Neutrophil (primary cell): ENCODE measurements around the gene LRRFIP2.
A peak's percentile ranks its signal among the peaks of the same experiment; 100 is the strongest.

Experiments
- H3K27ac ChIP-seq: fragments of 200-600 bp; sonication (generic); 2 replicates; pipeline ENCODE4 v1.5.1; 2016; ENCODE audit warnings: mild to moderate bottlenecking, moderate library complexity
- H3K27me3 ChIP-seq: fragments of 200-600 bp; sonication (generic); 2 replicates; pipeline ENCODE4 v1.6.0; 2016; ENCODE audit warnings: mild to moderate bottlenecking
- H3K36me3 ChIP-seq: fragments of 200-600 bp; sonication (generic); 2 replicates; pipeline ENCODE4 v1.5.1; 2017
- H3K4me1 ChIP-seq, 2 experiments: fragments of 200-600 bp in 1 of 2; sonication (generic) in 1 of 2; 1 replicate in 1 of 2; 2 replicates in 1 of 2; pipeline versions ENCODE4 v1.5.1 to v1.6.1; 2013 to 2016; ENCODE audit warnings: low read depth in 1 of 2, low read length in 1 of 2, mild to moderate bottlenecking in 1 of 2, moderate library complexity in 1 of 2; ENCODE audit not compliant: control insufficient read depth in 1 of 2, insufficient read depth in 1 of 2
- H3K4me3 ChIP-seq, 2 experiments: fragments of 200-600 bp in 1 of 2; sonication (generic) in 1 of 2; 1 replicate in 1 of 2; 2 replicates in 1 of 2; pipeline ENCODE4 v1.5.1; 2013 to 2016; ENCODE audit warnings: low read depth in 1 of 2, low read length in 1 of 2, mild to moderate bottlenecking in 1 of 2, moderate library complexity in 1 of 2
- H3K9me3 ChIP-seq: fragments of 200-600 bp; sonication (generic); 2 replicates; pipeline ENCODE4 v1.5.1; 2016
- TF ChIP-seq, protein P1 (sequence below): fragments of 200-600 bp; sonication (generic); IDR thresholded peaks from 2 replicates; pipeline ENCODE4 v1.5.1; 2016; ENCODE audit warnings: antibody characterized with exemption

The LRRFIP2 gene

DNA sequence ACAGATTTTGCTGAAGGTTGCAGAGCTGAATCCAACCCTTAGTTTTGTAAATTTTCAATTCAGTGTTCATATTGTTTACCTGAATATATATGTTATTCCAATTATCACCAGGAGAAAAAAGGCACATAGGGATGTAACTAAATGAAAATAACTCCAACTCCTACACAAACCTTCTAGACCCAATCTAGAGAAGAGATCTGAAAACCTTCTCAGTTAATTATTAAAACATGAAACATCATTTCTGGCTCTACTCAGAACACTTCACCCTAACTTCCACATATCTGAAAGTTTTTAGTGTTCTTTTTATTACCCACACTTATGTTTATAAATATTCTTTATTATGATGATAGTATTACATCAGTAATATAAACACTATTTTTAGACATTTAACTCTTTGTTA lies 76.6 kb downstream of the LRRFIP2 start:
- H3K27ac ChIP-seq = no peak overlapping the region
- H3K36me3 ChIP-seq = peaks cover 20% of the 10 kb centered on the region
- TF ChIP-seq, protein P1, sequence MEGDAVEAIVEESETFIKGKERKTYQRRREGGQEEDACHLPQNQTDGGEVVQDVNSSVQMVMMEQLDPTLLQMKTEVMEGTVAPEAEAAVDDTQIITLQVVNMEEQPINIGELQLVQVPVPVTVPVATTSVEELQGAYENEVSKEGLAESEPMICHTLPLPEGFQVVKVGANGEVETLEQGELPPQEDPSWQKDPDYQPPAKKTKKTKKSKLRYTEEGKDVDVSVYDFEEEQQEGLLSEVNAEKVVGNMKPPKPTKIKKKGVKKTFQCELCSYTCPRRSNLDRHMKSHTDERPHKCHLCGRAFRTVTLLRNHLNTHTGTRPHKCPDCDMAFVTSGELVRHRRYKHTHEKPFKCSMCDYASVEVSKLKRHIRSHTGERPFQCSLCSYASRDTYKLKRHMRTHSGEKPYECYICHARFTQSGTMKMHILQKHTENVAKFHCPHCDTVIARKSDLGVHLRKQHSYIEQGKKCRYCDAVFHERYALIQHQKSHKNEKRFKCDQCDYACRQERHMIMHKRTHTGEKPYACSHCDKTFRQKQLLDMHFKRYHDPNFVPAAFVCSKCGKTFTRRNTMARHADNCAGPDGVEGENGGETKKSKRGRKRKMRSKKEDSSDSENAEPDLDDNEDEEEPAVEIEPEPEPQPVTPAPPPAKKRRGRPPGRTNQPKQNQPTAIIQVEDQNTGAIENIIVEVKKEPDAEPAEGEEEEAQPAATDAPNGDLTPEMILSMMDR = no peak

DNA sequence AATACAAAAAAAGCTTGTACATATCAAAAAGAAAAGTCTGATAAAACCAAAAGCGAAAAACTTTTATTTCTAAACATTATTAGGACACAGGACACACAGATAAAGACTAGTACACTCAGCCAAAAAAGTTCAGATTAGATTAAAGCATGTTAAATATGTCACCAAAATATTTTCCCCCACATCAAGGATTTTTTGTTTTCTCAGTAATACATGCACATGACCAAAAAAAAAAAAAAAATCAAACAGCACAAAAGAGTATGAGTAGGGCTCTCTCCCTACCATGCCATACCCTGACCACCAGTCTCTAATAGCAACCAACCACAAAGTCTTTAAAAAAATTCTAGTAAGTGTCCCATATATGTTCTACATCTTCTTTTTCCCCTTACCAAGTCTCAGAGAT lies 77.4 kb downstream of the LRRFIP2 start:
- H3K36me3 ChIP-seq = peaks cover 27% of the 10 kb centered on the region

More for the DNA sequence above, 76.6 kb downstream of the LRRFIP2 start:
- H3K4me3 ChIP-seq = no peak overlapping the region
- H3K4me1 ChIP-seq = no peaks in the 10 kb centered on the region
- no peaks in the 10 kb centered on the region for H3K27me3 ChIP-seq
- no peaks in the 10 kb centered on the region for H3K9me3 ChIP-seq

DNA sequence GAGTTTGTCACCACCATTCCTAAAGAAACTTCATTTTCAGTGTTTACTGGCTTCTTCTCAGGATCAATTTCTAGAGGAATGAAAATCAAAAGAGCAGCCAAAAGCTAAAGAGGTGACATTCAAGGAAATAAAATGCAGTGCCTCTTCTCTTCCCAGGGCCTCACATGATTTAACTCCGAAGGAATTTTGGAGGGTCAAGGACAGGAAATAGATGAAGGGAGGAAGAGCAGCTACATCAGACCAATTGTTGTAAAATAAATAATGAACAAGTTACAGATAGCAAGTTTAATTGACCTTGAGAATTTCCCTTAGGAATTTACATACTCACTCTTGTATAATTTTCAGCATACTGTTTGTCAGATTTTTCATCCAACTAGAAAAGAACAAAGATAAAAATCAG lies 78.1 kb downstream of the LRRFIP2 start:
- Histone ChIP-seq H3K27me3 (no peaks in the 10 kb centered on the region), H3K9me3 (no peaks in the 10 kb centered on the region), H3K4me1 (no peaks in the 10 kb centered on the region), H3K36me3 (peaks cover 32% of the 10 kb centered on the region), H3K27ac (no peak overlapping the region), H3K4me3 (no peak overlapping the region)
- TF ChIP-seq, protein P1 = no peak

More for the DNA sequence above, 77.4 kb downstream of the LRRFIP2 start:
- no peaks in the 10 kb centered on the region for H3K9me3 ChIP-seq
- H3K27ac ChIP-seq = no peak overlapping the region
- H3K27me3 ChIP-seq = no peaks in the 10 kb centered on the region
- no peaks in the 10 kb centered on the region for H3K4me1 ChIP-seq
- TF ChIP-seq, protein P1 = no peak
- no peak overlapping the region for H3K4me3 ChIP-seq

DNA sequence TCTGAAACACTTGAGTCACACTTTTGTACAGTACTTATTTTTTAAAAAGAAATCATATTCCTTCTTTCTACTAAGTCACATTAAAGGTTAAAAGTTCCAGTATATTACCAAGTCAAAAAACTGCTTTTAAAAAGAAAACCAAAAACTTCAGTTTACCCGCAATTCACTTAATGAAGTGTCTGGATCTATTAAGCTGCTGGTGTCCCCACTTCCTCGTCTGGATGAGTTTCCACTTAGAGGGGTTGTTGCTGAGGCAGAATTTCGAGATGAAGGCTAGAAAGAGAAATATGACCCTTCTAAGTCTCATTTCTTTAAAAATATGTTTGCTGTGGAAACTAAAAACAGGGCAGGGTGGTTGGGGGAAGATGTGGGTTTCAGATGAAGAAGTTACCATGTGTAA lies 79.7 kb downstream of the LRRFIP2 start:
- Histone ChIP-seq H3K27me3 (no peaks in the 10 kb centered on the region), H3K4me3 (no peak overlapping the region), H3K27ac (peak overlapping the region; percentile 40), H3K9me3 (no peaks in the 10 kb centered on the region), H3K36me3 (peaks cover 40% of the 10 kb centered on the region), H3K4me1 (no peaks in the 10 kb centered on the region)
- TF ChIP-seq, protein P1 = no peak

DNA sequence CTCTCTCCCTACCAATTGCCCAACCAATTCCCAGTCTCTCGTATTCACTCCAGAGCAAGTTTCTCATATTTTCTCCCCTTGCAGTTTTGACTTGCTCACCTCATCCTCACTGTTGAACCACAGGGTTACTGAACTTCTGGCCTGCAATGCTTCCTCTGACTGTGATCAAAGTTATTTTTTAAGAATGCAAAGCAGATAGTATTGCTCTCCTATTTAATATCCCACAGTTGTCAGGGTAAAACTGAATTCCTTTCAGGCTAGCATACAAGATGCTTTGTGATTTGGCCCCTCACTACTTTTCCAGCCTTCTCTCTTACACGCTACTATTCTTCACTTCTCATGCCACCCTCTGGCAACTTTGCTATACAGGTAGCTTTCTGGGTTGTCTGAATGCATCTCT lies 80.9 kb downstream of the LRRFIP2 start:
- H3K36me3 ChIP-seq = peaks cover 46% of the 10 kb centered on the region
- H3K27me3 ChIP-seq = no peaks in the 10 kb centered on the region
- H3K4me3 ChIP-seq = no peak overlapping the region
- H3K4me1 ChIP-seq = no peaks in the 10 kb centered on the region
- no peaks in the 10 kb centered on the region for H3K9me3 ChIP-seq
- TF ChIP-seq, protein P1 = no peak
- H3K27ac ChIP-seq = no peak overlapping the region

DNA sequence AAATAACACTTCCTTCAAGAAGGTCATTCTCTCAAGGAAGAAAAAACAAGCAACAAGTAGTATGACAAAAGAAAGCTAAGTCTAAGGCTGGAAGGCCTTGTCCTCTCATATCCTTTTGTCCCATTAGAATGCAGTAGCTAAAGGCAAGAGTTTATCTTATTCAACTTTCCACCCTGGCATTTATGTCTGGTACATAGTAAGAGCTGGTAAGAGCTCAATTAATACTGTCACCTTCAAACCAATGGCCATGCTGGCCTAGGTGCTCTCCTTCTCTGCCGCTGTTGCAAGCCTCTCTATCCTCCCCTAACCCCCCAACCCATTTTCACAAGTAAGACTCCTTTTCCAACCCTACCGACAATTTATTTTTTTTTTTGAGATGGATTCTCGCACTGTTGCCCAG lies 81.9 kb downstream of the LRRFIP2 start:
- Histone ChIP-seq H3K4me1 (no peaks in the 10 kb centered on the region), H3K27ac (no peak overlapping the region), H3K9me3 (no peaks in the 10 kb centered on the region), H3K36me3 (peaks cover 54% of the 10 kb centered on the region), H3K4me3 (no peak overlapping the region), H3K27me3 (no peaks in the 10 kb centered on the region)
- TF ChIP-seq, protein P1 = no peak
